Ureter (tissue), 1 donor: Measurements from ENCODE around the gene DLGAP4. TPM values are rescaled to one million over a fixed set of nuclear protein-coding genes. Genes with fewer than 3 reads are reported as not detected.

Source experiments
- DNase-seq: peaks from one replicate; pipeline ENCODE4 v3.0.0-alpha.2; 2020; ENCODE audit warnings: low spot score
- total RNA-seq: library from RNA; stranded (reverse); gene quantifications from one replicate; pipeline ENCODE4 v1.2.4, GENCODE V29; 2023
- donor health status: DM: yes; HTN: yes; CAD: no.

Gene DLGAP4
- total RNA-seq, 1 donor from 2014 or later, result 78.5 TPM

- no peak for DNase-seq
Observed at GRCh38 chr20:36352843-36353553, 46.9 kb downstream of the DLGAP4 start.

- DNase-seq, result no peak
Observed at GRCh38 chr20:36353740-36354139, 47.6 kb downstream of the DLGAP4 start.

GRCh38 chr20:36355469-36356171 is 49.5 kb downstream of the DLGAP4 start:
- DNase-seq, result no peak

GRCh38 chr20:36359668-36360406 is 53.7 kb downstream of the DLGAP4 start:
- no peak for DNase-seq

- no peak for DNase-seq
Observed at GRCh38 chr20:36360429-36360828, 54.3 kb downstream of the DLGAP4 start.

- no peak for DNase-seq
Observed at GRCh38 chr20:36361406-36361805, 55.3 kb downstream of the DLGAP4 start.

GRCh38 chr20:36362261-36362660 is 56.1 kb downstream of the DLGAP4 start:
- DNase-seq, result no peak

GRCh38 chr20:36362978-36363713 is 57.0 kb downstream of the DLGAP4 start:
- DNase-seq, result no peak

GRCh38 chr20:36364506-36364905 is 58.4 kb downstream of the DLGAP4 start:
- no peak for DNase-seq

GRCh38 chr20:36366623-36367369 is 60.7 kb downstream of the DLGAP4 start:
- DNase-seq, result no peak

- no peak for DNase-seq
Observed at GRCh38 chr20:36367370-36367745, 61.2 kb downstream of the DLGAP4 start.

GRCh38 chr20:36367907-36368799 is 62.0 kb downstream of the DLGAP4 start:
- DNase-seq, result no peak

- no peak for DNase-seq
Observed at GRCh38 chr20:36368869-36369268, 62.7 kb downstream of the DLGAP4 start.

- DNase-seq, result no peak
Observed at GRCh38 chr20:36369739-36370138, 63.6 kb downstream of the DLGAP4 start.

GRCh38 chr20:36370991-36371790 is 65.1 kb downstream of the DLGAP4 start:
- no peak for DNase-seq

- no peak for DNase-seq
Observed at GRCh38 chr20:36372666-36373065, 66.5 kb downstream of the DLGAP4 start.

- no peak for DNase-seq
Observed at GRCh38 chr20:36373089-36373488, 67.0 kb downstream of the DLGAP4 start.

- no peak for DNase-seq
Observed at GRCh38 chr20:36374995-36375394, 68.9 kb downstream of the DLGAP4 start.
